GM23248 (cell line): Measurements from ENCODE around the gene ATG9A. TPM values are rescaled to one million over a fixed set of nuclear protein-coding genes. Genes with fewer than 3 reads are reported as not detected.

Experiments used
- DNase-seq: peaks from one replicate; pipeline ENCODE4 v3.0.0-alpha.2; 2015
- H2AFZ ChIP-seq: fragments of 200-600 bp; sonication (generic); 2 replicates; pipeline ENCODE4 v1.6.1; 2016; ENCODE audit warnings: antibody characterized with exemption
- H3F3A ChIP-seq: fragments of 200-600 bp; sonication (generic); 2 replicates; pipeline ENCODE4 v1.6.1; 2016; ENCODE audit warnings: mild to moderate bottlenecking, antibody characterized with exemption, mixed run types; ENCODE audit not compliant: insufficient read depth
- H3K27ac ChIP-seq: fragments of 200-600 bp; sonication (generic); 2 replicates; pipeline ENCODE4 v1.5.1; 2016; ENCODE audit warnings: mild to moderate bottlenecking
- H3K27me3 ChIP-seq: fragments of 200-600 bp; sonication (generic); replicated peaks from 2 replicates; pipeline ENCODE4 v1.6.1; 2016; ENCODE audit warnings: mild to moderate bottlenecking; ENCODE audit not compliant: insufficient read depth
- H3K36me3 ChIP-seq: fragments of 200-600 bp; sonication (generic); 2 replicates; pipeline ENCODE4 v1.6.1; 2016; ENCODE audit warnings: low read depth, mild to moderate bottlenecking
- H3K4me1 ChIP-seq: fragments of 200-600 bp; sonication (generic); 2 replicates; pipeline ENCODE4 v1.6.1; 2016; ENCODE audit warnings: mild to moderate bottlenecking; ENCODE audit not compliant: insufficient read depth
- H3K4me2 ChIP-seq: fragments of 200-600 bp; sonication (generic); one replicate; pipeline ENCODE4 v1.6.1; 2016; ENCODE audit warnings: mild to moderate bottlenecking; ENCODE audit not compliant: unreplicated experiment
- H3K4me3 ChIP-seq: fragments of 200-600 bp; sonication (generic); 2 replicates; pipeline ENCODE4 v1.5.1; 2016; ENCODE audit warnings: mild to moderate bottlenecking
- H3K79me2 ChIP-seq: fragments of 200-600 bp; sonication (generic); 2 replicates; pipeline ENCODE4 v1.6.1; 2016; ENCODE audit warnings: mild to moderate bottlenecking; ENCODE audit not compliant: insufficient read depth
- H3K9ac ChIP-seq: fragments of 200-600 bp; sonication (generic); 2 replicates; pipeline ENCODE4 v1.6.1; 2016; ENCODE audit warnings: mild to moderate bottlenecking
- H3K9me2 ChIP-seq: fragments of 200-600 bp; sonication (generic); 2 replicates; pipeline ENCODE4 v1.6.1; 2016; ENCODE audit warnings: mixed run types, mild to moderate bottlenecking, moderate library complexity; ENCODE audit not compliant: insufficient read depth
- H3K9me3 ChIP-seq: fragments of 200-600 bp; sonication (generic); one replicate; pipeline ENCODE4 v1.6.1; 2017; ENCODE audit warnings: low read depth
- H4K20me1 ChIP-seq: fragments of 200-600 bp; sonication (generic); 2 replicates; pipeline ENCODE4 v1.6.0; 2016; ENCODE audit not compliant: insufficient read depth
- EZH2 ChIP-seq: fragments of 200-600 bp; sonication (generic); IDR thresholded peaks from 2 replicates; pipeline ENCODE4 v1.6.1; 2018; ENCODE audit warnings: antibody characterized with exemption, mild to moderate bottlenecking; ENCODE audit not compliant: insufficient read depth, poor library complexity, severe bottlenecking
- EZH2phosphoT487 ChIP-seq: fragments of 200-600 bp; sonication (generic); IDR thresholded peaks from 2 replicates; pipeline ENCODE4 v1.6.1; 2018; ENCODE audit warnings: antibody characterized with exemption, moderate library complexity, mild to moderate bottlenecking, low read depth; ENCODE audit not compliant: insufficient read depth
- WGBS, 2 experiments: methylation state at CpG; one replicate each; pipeline ENCODE4 v1.1.6; 2015 to 2017; ENCODE audit warnings: low lambda C conversion rate in 2 of 2, low coverage in 1 of 2; ENCODE audit errors: missing lambda C conversion rate in 2 of 2; 5-methylcytosine and 5-hydroxymethylcytosine counted together
- in situ Hi-C: fragments of 300-500 bp; cut with MboI; formaldehyde crosslinking; loops from 2 replicates; pipeline ENCODE4 v1.15.0; 2020
- polyA plus RNA-seq: library from polyadenylated mRNA; unstranded; fragments of >200 nt; fragmentation: Nextera tagmentation; extraction: Ambion mirVana; gene quantifications from 2 replicates; pipeline ENCODE4 v1.2.1, GENCODE V29; 2016
- total RNA-seq: library from RNA; depleted of rRNA; stranded (reverse); fragments of >200 nt; shearing (Covaris generic); gene quantifications from 2 replicates; pipeline ENCODE4 v1.2.3, GENCODE V29; 2014

ATG9A gene
- total and polyA plus RNA-seq, 2 experiments from 2014 or later, result 68.5 to 84.4 TPM

GRCh38 chr2:219176818-219177551 is 52.5 kb downstream of the ATG9A start, which contains the start of gene CNPPD1:
CNPPD1 (minus strand) TSS chr2:219176925; CDS start chr2:219176828, 97 bp downstream.
- 0 to 1% methylated on average over 46 to 51 of the region's 69 CpGs for WGBS, 2 experiments
- in situ Hi-C loops, result no loop called here

GRCh38 chr2:219175928-219176817 is 53.3 kb downstream of the ATG9A start:
- Histone ChIP-seq H3K4me3 (peak overlapping the region; percentile 92), H3K9me2 (no peaks in the 10 kb centered on the region), H3K9ac (peak overlapping the region; percentile 95), H4K20me1 (no peaks in the 10 kb centered on the region; the same call in 1 of the 2 replicates), H3K4me1 (peaks cover 28% of the 10 kb centered on the region), H3F3A (peaks cover 16% of the 10 kb centered on the region), H3K27me3 (no peaks in the 10 kb centered on the region), H3K4me2 (peak overlapping the region; percentile 98), H3K9me3 (no peaks in the 10 kb centered on the region), H3K79me2 (peaks cover 49% of the 10 kb centered on the region), H2AFZ (peak overlapping the region; percentile 79), H3K36me3 (peaks cover 19% of the 10 kb centered on the region; the same call in 1 of the 2 replicates), H3K27ac (peak overlapping the region; percentile 98)
- in situ Hi-C loops, result no loop called here
- peak; percentile 70 for DNase-seq
- WGBS, 2 experiments, result 2 to 3% methylated on average over 32 to 36 of the region's 45 CpGs
- TF ChIP-seq EZH2phosphoT487, result no peak
- no peak for TF ChIP-seq EZH2

More at GRCh38 chr2:219176818-219177551, 52.5 kb downstream of the ATG9A start, which contains the start of gene CNPPD1:
- Histone ChIP-seq H3K4me3 (peak within 1 kb of the TSS; percentile 92), H3K36me3 (peaks cover 26% of the 10 kb centered on the region; the same call in 1 of the 2 replicates), H2AFZ (peak within 1 kb of the TSS; percentile 79), H4K20me1 (no peaks in the 10 kb centered on the region; the same call in 1 of the 2 replicates), H3K9me3 (no peaks in the 10 kb centered on the region), H3K79me2 (peaks cover 49% of the 10 kb centered on the region), H3K27me3 (no peaks in the 10 kb centered on the region), H3K4me2 (peak within 1 kb of the TSS; percentile 98), H3F3A (peaks cover 8% of the 10 kb centered on the region; the same call in 1 of the 2 replicates), H3K27ac (peak within 1 kb of the TSS; percentile 98), H3K9ac (peak within 1 kb of the TSS; percentile 95), H3K9me2 (no peaks in the 10 kb centered on the region), H3K4me1 (peaks cover 22% of the 10 kb centered on the region)
- peak; percentile 90 for DNase-seq
- TF ChIP-seq EZH2 (no peak), EZH2phosphoT487 (no peak)

GRCh38 chr2:219175486-219175885 is 54.0 kb downstream of the ATG9A start:
- H3K4me1 ChIP-seq, result peaks cover 28% of the 10 kb centered on the region
- no peak overlapping the region for H2AFZ ChIP-seq
- peak overlapping the region; percentile 98; the same call in 1 of the 2 replicates for H3K27ac ChIP-seq
- H3K4me3 ChIP-seq, result peak overlapping the region; percentile 92
- no peaks in the 10 kb centered on the region for H3K9me3 ChIP-seq
- H3K9ac ChIP-seq, result peak overlapping the region; percentile 95
- in situ Hi-C loops, result no loop called here
- TF ChIP-seq EZH2, result no peak
- TF ChIP-seq EZH2phosphoT487, result no peak
- peaks cover 23% of the 10 kb centered on the region for H3F3A ChIP-seq
- H3K9me2 ChIP-seq, result no peaks in the 10 kb centered on the region
- no peaks in the 10 kb centered on the region; the same call in 1 of the 2 replicates for H4K20me1 ChIP-seq
- no peaks in the 10 kb centered on the region for H3K27me3 ChIP-seq
- H3K4me2 ChIP-seq, result peak overlapping the region; percentile 98
- peaks cover 46% of the 10 kb centered on the region for H3K79me2 ChIP-seq
- H3K36me3 ChIP-seq, result peaks cover 18% of the 10 kb centered on the region; the same call in 1 of the 2 replicates
- WGBS, 2 experiments, result 62% methylated on average over 7 of the region's 7 CpGs
- no peak for DNase-seq

GRCh38 chr2:219174801-219175200 is 54.6 kb downstream of the ATG9A start:
- TF ChIP-seq EZH2, result no peak
- no peak for TF ChIP-seq EZH2phosphoT487
- Histone ChIP-seq H3K4me2 (no peak overlapping the region), H3F3A (peaks cover 26% of the 10 kb centered on the region), H3K9ac (no peak overlapping the region), H3K9me2 (no peaks in the 10 kb centered on the region), H3K27me3 (no peaks in the 10 kb centered on the region), H3K79me2 (peaks cover 39% of the 10 kb centered on the region), H3K4me3 (no peak overlapping the region), H3K9me3 (no peaks in the 10 kb centered on the region), H3K36me3 (peaks cover 16% of the 10 kb centered on the region; the same call in 1 of the 2 replicates), H4K20me1 (no peaks in the 10 kb centered on the region; the same call in 1 of the 2 replicates), H2AFZ (no peak overlapping the region), H3K4me1 (peaks cover 28% of the 10 kb centered on the region), H3K27ac (no peak overlapping the region)
- in situ Hi-C loops, result no loop called here
- DNase-seq, result no peak
- 83 to 89% methylated on average over 7 of the region's 7 CpGs for WGBS, 2 experiments
